SH-SY5Y (cell line): Measurements from ENCODE around the gene STXBP6.

Experiments
- GATA2 ChIP-seq: IDR thresholded peaks from 2 replicates; pipeline ENCODE4 v1.6.1; 2011; ENCODE audit warnings: mild to moderate bottlenecking, low read depth, low read length
- GATA3 ChIP-seq: IDR thresholded peaks from 2 replicates; pipeline ENCODE4 v1.6.1; 2011; ENCODE audit warnings: low read depth, mild to moderate bottlenecking, low read length, moderate library complexity

GRCh38 chr14:24887623-24888304, 162.2 kb downstream of the STXBP6 start:
- TF ChIP-seq GATA2 (no peak), GATA3 (no peak)
